Measurements from ENCODE around the gene ELN. TPM values are rescaled to one million over a fixed set of nuclear protein-coding genes. Genes with fewer than 3 reads are reported as not detected.

The ELN gene
- total and polyA plus RNA-seq, 2 of the 8 experiments (the other 6 are each of a cell fraction or from before 2014, with no cell fraction given) = 5.1 to 5.6 TPM

DNA sequence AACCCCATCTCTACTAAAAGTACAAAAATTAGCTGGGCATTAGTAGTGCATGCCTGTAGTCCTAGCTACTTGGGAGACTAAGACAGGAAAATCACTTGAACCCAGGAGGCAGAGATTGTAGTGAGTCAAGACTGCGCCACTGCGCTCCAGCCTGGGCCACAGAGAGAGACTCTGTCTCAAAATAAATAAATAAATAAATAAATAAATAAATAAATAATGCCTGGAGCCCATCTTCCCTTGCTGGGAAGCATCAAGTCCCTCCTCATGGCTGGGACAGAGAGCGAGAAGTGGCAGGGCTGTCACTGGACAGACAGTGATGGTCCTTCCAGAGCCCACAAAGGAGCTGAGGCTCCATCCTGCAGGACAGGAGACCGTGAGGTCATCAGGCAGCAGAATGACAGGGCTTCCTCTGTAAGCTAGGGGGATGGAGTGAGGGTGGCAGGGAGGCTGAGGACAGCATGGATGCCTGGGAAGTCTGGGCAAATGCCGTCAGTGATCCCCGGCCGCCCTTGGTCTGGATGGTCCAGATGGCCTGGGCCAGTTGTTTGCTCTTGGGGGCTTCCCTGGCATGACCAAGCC is 36.4 kb upstream of the ELN start (continued):
- TF ChIP-seq GTF2F1 (IDR thresholded peaks at IDR 0.05; ENCODE audit: borderline replicate concordance, low read depth, low read length) (no peak), TBP (IDR thresholded peaks at IDR 0.05; ENCODE audit: low read depth, low read length) (no peak), SP2 (IDR thresholded peaks at IDR 0.05; ENCODE audit: low read length) (no peak), BRCA1 (IDR thresholded peaks at IDR 0.05; ENCODE audit: low read depth, low read length) (no peak), RFX5 (IDR thresholded peaks at IDR 0.05; ENCODE audit: borderline replicate concordance, low read depth, low read length) (no peak)
- TF ChIP-seq, protein P1, sequence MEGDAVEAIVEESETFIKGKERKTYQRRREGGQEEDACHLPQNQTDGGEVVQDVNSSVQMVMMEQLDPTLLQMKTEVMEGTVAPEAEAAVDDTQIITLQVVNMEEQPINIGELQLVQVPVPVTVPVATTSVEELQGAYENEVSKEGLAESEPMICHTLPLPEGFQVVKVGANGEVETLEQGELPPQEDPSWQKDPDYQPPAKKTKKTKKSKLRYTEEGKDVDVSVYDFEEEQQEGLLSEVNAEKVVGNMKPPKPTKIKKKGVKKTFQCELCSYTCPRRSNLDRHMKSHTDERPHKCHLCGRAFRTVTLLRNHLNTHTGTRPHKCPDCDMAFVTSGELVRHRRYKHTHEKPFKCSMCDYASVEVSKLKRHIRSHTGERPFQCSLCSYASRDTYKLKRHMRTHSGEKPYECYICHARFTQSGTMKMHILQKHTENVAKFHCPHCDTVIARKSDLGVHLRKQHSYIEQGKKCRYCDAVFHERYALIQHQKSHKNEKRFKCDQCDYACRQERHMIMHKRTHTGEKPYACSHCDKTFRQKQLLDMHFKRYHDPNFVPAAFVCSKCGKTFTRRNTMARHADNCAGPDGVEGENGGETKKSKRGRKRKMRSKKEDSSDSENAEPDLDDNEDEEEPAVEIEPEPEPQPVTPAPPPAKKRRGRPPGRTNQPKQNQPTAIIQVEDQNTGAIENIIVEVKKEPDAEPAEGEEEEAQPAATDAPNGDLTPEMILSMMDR (IDR thresholded peaks at IDR 0.05; ENCODE audit: control extremely low read depth in 1 of 3, insufficient read depth in 1 of 3, low read depth in 1 of 3, low read length in 3 of 3) = no peak
